Chondrocyte (in vitro differentiated cells): ENCODE results near the gene HSPG2. TPM values are rescaled to one million over a fixed set of nuclear protein-coding genes. Genes with fewer than 3 reads are reported as not detected.

Source experiments
- DNase-seq: peaks from one replicate; pipeline ENCODE4 v3.0.0; 2021; ENCODE audit warnings: mixed read lengths, low spot score
- H3K27ac Mint-ChIP-seq: one replicate; pipeline ENCODE4 v1.8.0; 2021; ENCODE audit warnings: mild to moderate bottlenecking, moderate library complexity, mixed read lengths; ENCODE audit not compliant: unreplicated experiment
- H3K27me3 Mint-ChIP-seq: 2 replicates; pipeline ENCODE4 v1.8.0; 2021; ENCODE audit warnings: low read depth, mixed read lengths
- H3K36me3 Mint-ChIP-seq: 2 replicates; pipeline ENCODE4 v1.8.0; 2021; ENCODE audit warnings: low read depth, mixed read lengths
- H3K4me1 Mint-ChIP-seq: 2 replicates; pipeline ENCODE4 v1.8.0; 2021; ENCODE audit warnings: low read depth, mild to moderate bottlenecking, mixed read lengths
- H3K4me3 Mint-ChIP-seq: one replicate; pipeline ENCODE4 v1.8.0; 2021; ENCODE audit warnings: mild to moderate bottlenecking, moderate library complexity, mixed read lengths; ENCODE audit not compliant: unreplicated experiment
- H3K9me3 Mint-ChIP-seq: 2 replicates; pipeline ENCODE4 v1.8.0; 2021; ENCODE audit warnings: low read depth, mixed read lengths
- total RNA-seq: library from RNA; stranded (reverse); gene quantifications from 3 replicates; pipeline ENCODE4 v1.2.1, GENCODE V29; 2021
- TF ChIP-seq, protein P1 (sequence below): fragments of 200-600 bp; sonication (generic); IDR thresholded peaks from 2 replicates; pipeline ENCODE4 v1.5.0; 2021; ENCODE audit warnings: antibody characterized with exemption, mild to moderate bottlenecking, moderate library complexity

Gene HSPG2
- total RNA-seq, 1 donor from 2014 or later = 481 TPM

- Mint-ChIP-seq H3K9me3 (no peaks in the 10 kb centered on the region), H3K4me3 (peak overlapping the region; percentile 81), H3K36me3 (peaks cover 3% of the 10 kb centered on the region), H3K27me3 (no peaks in the 10 kb centered on the region), H3K27ac (peak overlapping the region; percentile 93), H3K4me1 (peaks cover 82% of the 10 kb centered on the region)
- no peak for DNase-seq
- TF ChIP-seq, protein P1, sequence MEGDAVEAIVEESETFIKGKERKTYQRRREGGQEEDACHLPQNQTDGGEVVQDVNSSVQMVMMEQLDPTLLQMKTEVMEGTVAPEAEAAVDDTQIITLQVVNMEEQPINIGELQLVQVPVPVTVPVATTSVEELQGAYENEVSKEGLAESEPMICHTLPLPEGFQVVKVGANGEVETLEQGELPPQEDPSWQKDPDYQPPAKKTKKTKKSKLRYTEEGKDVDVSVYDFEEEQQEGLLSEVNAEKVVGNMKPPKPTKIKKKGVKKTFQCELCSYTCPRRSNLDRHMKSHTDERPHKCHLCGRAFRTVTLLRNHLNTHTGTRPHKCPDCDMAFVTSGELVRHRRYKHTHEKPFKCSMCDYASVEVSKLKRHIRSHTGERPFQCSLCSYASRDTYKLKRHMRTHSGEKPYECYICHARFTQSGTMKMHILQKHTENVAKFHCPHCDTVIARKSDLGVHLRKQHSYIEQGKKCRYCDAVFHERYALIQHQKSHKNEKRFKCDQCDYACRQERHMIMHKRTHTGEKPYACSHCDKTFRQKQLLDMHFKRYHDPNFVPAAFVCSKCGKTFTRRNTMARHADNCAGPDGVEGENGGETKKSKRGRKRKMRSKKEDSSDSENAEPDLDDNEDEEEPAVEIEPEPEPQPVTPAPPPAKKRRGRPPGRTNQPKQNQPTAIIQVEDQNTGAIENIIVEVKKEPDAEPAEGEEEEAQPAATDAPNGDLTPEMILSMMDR = no peak
Measured at GRCh38 chr1:21937372-21938121, 437 bp upstream of the HSPG2 start.

DNA sequence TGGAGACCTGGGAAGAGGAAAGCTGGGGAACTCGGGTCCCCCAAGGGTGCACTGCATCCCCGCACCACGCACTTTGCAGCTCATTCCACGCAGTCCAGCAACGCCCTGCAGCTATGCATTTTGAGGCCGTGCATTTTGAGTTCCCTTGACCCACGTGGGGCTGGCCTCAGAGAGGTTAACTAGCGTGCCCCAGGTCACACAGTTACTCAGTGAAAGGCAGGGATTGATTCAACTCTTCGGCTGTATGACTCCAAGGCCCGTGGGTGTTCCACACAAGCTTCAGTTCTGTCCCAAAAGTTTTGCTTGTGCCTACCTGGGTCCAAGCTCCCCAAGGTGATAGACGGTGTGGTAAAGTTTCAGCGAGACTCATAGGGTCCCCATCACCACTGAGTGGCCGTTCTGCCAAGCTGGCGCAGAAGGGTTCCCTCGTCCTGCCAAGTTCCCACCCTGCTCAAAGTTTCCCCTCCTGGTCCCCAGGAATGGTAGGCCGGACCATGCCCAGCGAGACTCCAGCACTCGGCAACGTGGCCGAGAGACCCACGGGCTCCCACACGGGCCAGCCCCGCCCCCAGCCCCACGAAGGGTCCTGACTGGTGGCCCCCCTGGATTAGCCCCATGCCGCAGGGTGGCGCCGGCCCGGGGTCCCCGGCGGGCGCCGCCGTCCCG lies 611 bp downstream of the HSPG2 start:
- Mint-ChIP-seq H3K9me3 (no peaks in the 10 kb centered on the region), H3K4me3 (peak overlapping the region; percentile 79), H3K27me3 (no peaks in the 10 kb centered on the region), H3K27ac (peak overlapping the region; percentile 83), H3K36me3 (peaks cover 5% of the 10 kb centered on the region), H3K4me1 (peaks cover 82% of the 10 kb centered on the region)
- DNase-seq = no peak
- TF ChIP-seq, protein P1 = no peak

GRCh38 chr1:21935891-21936365 lies 1.2 kb downstream of the HSPG2 start:
- H3K27me3 Mint-ChIP-seq = no peaks in the 10 kb centered on the region
- no peak for DNase-seq
- peak overlapping the region; percentile 79 for H3K4me3 Mint-ChIP-seq
- peaks cover 5% of the 10 kb centered on the region for H3K36me3 Mint-ChIP-seq
- no peaks in the 10 kb centered on the region for H3K9me3 Mint-ChIP-seq
- TF ChIP-seq, protein P1 = no peak
- peak overlapping the region; percentile 83 for H3K27ac Mint-ChIP-seq
- peaks cover 82% of the 10 kb centered on the region for H3K4me1 Mint-ChIP-seq

GRCh38 chr1:21935393-21935804 lies 1.7 kb downstream of the HSPG2 start:
- no peak for DNase-seq
- H3K4me1 Mint-ChIP-seq = peaks cover 85% of the 10 kb centered on the region
- TF ChIP-seq, protein P1 = no peak
- H3K4me3 Mint-ChIP-seq = peak overlapping the region; percentile 79
- no peaks in the 10 kb centered on the region for H3K27me3 Mint-ChIP-seq
- peak overlapping the region; percentile 83 for H3K27ac Mint-ChIP-seq
- H3K9me3 Mint-ChIP-seq = no peaks in the 10 kb centered on the region
- H3K36me3 Mint-ChIP-seq = peaks cover 5% of the 10 kb centered on the region

- Mint-ChIP-seq H3K36me3 (peaks cover 9% of the 10 kb centered on the region), H3K4me1 (peaks cover 77% of the 10 kb centered on the region), H3K9me3 (no peaks in the 10 kb centered on the region), H3K4me3 (peak overlapping the region; percentile 61), H3K27ac (peak overlapping the region; percentile 94), H3K27me3 (no peaks in the 10 kb centered on the region)
- no peak for DNase-seq
- TF ChIP-seq, protein P1 = no peak
Measured at GRCh38 chr1:21933397-21934248, 3.5 kb downstream of the HSPG2 start.
